COLO668 (cell line): ENCODE measurements around the gene MITD1.
"Not testable (repeated sequence)": the region's sequence is repeated elsewhere in the genome, so short reads cannot be mapped to it uniquely, and the experiment has no call there.

Experiments used
- DNase-seq: peaks from one replicate; lab custom pipeline; 2025; ENCODE audit not compliant: unreplicated experiment; lab: John Stamatoyannopoulos, UW

The MITD1 gene

GRCh38 chr2:99180755-99181623, at the start of gene MITD1, which contains the start of gene MRPL30:
Gene MITD1 (minus strand): TSS chr2:99181058. CDS start chr2:99180981, 77 bp downstream.
Gene MRPL30 (plus strand): TSS chr2:99181184. CDS start chr2:99186204, 5,020 bp downstream.
- DNase-seq, result peak; percentile 93

- no peak for DNase-seq
Measured at GRCh38 chr2:99217929-99218501, 37.2 kb upstream of the MITD1 start.

GRCh38 chr2:99216096-99216495, 35.2 kb upstream of the MITD1 start:
- DNase-seq, result no peak

GRCh38 chr2:99205491-99205890, 24.6 kb upstream of the MITD1 start:
- peak; percentile 14 for DNase-seq

- DNase-seq, result no peak
Measured at GRCh38 chr2:99201959-99202678, 21.3 kb upstream of the MITD1 start.

GRCh38 chr2:99200076-99200800, 19.4 kb upstream of the MITD1 start:
- DNase-seq, result no peak

- DNase-seq, result no peak
Measured at GRCh38 chr2:99198103-99198841, 17.4 kb upstream of the MITD1 start.

- DNase-seq, result not testable (repeated sequence)
Measured at GRCh38 chr2:99192364-99192763, 11.5 kb upstream of the MITD1 start.

- DNase-seq, result no peak
Measured at GRCh38 chr2:99190548-99190947, 9.7 kb upstream of the MITD1 start.

GRCh38 chr2:99188357-99188756, 7.5 kb upstream of the MITD1 start:
- no peak for DNase-seq

GRCh38 chr2:99187011-99187410, 6.2 kb upstream of the MITD1 start:
- no peak for DNase-seq

- DNase-seq, result peak; percentile 61
Measured at GRCh38 chr2:99184811-99185210, 4.0 kb upstream of the MITD1 start.

GRCh38 chr2:99183025-99183424, 2.2 kb upstream of the MITD1 start:
- DNase-seq, result no peak

- DNase-seq, result no peak
Measured at GRCh38 chr2:99181624-99182000, 754 bp upstream of the MITD1 start.

GRCh38 chr2:99171377-99172140, 9.3 kb downstream of the MITD1 start:
- DNase-seq, result no peak

GRCh38 chr2:99169534-99169933, 11.3 kb downstream of the MITD1 start:
- no peak for DNase-seq

- DNase-seq, result no peak
Measured at GRCh38 chr2:99166218-99166617, 14.6 kb downstream of the MITD1 start.

GRCh38 chr2:99159594-99159993, 21.3 kb downstream of the MITD1 start:
- no peak for DNase-seq

GRCh38 chr2:99158599-99158998, 22.3 kb downstream of the MITD1 start:
- DNase-seq, result no peak

- DNase-seq, result no peak
Measured at GRCh38 chr2:99156891-99157290, 24.0 kb downstream of the MITD1 start.
